DND-41 (cell line): ENCODE measurements around the gene DENND6B.
"Not testable (repeated sequence)": the region's sequence is repeated elsewhere in the genome, so short reads cannot be mapped to it uniquely, and the experiment has no call there.

Source experiments
- ATAC-seq: fragments of 200-7000 bp; cut with Tn5 transposase; 3 replicates; pipeline ENCODE4 v1.9.1; 2021; ENCODE audit warnings: low read depth; ENCODE audit not compliant: insufficient read depth
- DNase-seq: peaks from one replicate; pipeline ENCODE4 v3.0.0-alpha.2; 2020
- H2AFZ ChIP-seq: 2 replicates; pipeline ENCODE4 v1.6.0; 2012; ENCODE audit warnings: low read depth, low read length
- H3K27ac ChIP-seq: 2 replicates; pipeline ENCODE4 v1.5.1; 2012; ENCODE audit warnings: low read length, inconsistent platforms
- H3K27me3 ChIP-seq: fragments of 200-600 bp; sonication (generic); 2 replicates; pipeline ENCODE4 v1.6.0; 2012; ENCODE audit warnings: low read length, mild to moderate bottlenecking, inconsistent platforms; ENCODE audit not compliant: insufficient read depth, poor library complexity
- H3K36me3 ChIP-seq: 2 replicates; pipeline ENCODE4 v1.5.1; 2012; ENCODE audit warnings: low read length, inconsistent platforms; ENCODE audit not compliant: insufficient read depth
- H3K4me1 ChIP-seq: 2 replicates; pipeline ENCODE4 v1.5.1; 2012; ENCODE audit warnings: mild to moderate bottlenecking, low read length; ENCODE audit not compliant: insufficient read depth
- H3K4me2 ChIP-seq: 2 replicates; pipeline ENCODE4 v1.6.0; 2012; ENCODE audit warnings: mild to moderate bottlenecking, moderate library complexity, low read length, inconsistent platforms; ENCODE audit not compliant: insufficient read depth
- H3K4me3 ChIP-seq, 2 experiments: fragments of 200-600 bp in 1 of 2; shearing (Covaris generic) in 1 of 2; 2 replicates each; pipeline ENCODE4 v1.5.1; 2012 to 2016; ENCODE audit warnings: inconsistent platforms in 2 of 2, low read length in 2 of 2, mild to moderate bottlenecking in 2 of 2, low read depth in 1 of 2, moderate library complexity in 1 of 2
- H3K79me2 ChIP-seq: 2 replicates; pipeline ENCODE4 v1.6.0; 2012; ENCODE audit warnings: low read length, inconsistent platforms; ENCODE audit not compliant: insufficient read depth
- H3K9ac ChIP-seq: 2 replicates; pipeline ENCODE4 v1.6.0; 2012; ENCODE audit warnings: low read depth, mild to moderate bottlenecking, inconsistent platforms, low read length, moderate library complexity
- H3K9me3 ChIP-seq: 2 replicates; pipeline ENCODE4 v1.5.1; 2012; ENCODE audit warnings: low read length, moderate library complexity, mild to moderate bottlenecking, inconsistent platforms; ENCODE audit not compliant: insufficient read depth, severe bottlenecking
- H4K20me1 ChIP-seq: 2 replicates; pipeline ENCODE4 v1.6.0; 2012; ENCODE audit warnings: low read length; ENCODE audit not compliant: insufficient read depth
- EZH2 ChIP-seq: IDR thresholded peaks from 3 replicates; pipeline ENCODE4 v1.6.1; 2012; ENCODE audit warnings: borderline replicate concordance, low read depth, mild to moderate bottlenecking, moderate library complexity, low read length, inconsistent platforms; ENCODE audit not compliant: severe bottlenecking
- TF ChIP-seq, protein P1 (sequence below): IDR thresholded peaks from 2 replicates; pipeline ENCODE4 v1.5.1; 2012; ENCODE audit warnings: borderline replicate concordance, low read length, moderate library complexity, mild to moderate bottlenecking; ENCODE audit not compliant: poor library complexity, severe bottlenecking; ENCODE audit errors: extremely low read depth

The DENND6B gene

DNA sequence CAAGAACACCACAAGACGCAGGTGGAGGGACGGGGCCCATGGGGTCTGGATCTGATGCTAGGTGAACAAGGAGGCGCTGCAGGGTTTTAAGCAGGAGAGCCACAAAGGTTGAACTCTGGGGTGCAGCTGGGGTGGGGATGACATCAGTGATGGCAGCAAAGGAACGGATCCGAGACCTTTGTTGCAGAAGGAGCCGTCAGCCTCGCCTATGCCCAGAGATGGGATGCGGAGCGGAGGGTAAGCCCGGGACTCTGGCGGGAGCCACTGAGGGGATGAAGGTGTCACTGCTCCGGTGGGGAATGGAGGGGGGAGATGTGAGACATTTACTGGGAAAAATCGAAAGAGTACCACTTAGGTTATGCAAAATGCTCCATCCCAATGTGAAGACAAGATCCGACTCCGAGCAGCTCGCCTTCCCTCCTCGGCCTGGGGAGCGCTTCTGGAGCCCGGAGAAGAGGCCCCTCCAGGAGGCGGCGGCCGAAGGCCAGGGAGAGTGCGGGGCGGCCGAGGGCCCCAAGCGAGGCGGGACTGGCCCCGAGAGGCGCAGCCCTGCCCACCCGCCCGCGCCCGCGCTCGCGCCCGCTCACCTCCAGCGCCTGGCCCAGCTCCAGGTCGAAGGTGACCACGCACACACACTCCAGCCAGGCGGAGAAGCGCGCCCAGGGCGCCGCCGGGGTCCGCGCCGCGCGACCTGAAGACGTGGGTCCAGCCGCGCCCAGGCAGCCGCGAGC is 422 bp downstream of the DENND6B start:
- H3K9ac ChIP-seq = peak overlapping the region; percentile 59; the same call in 1 of the 2 replicates
- no peaks in the 10 kb centered on the region for H3K27me3 ChIP-seq
- TF ChIP-seq, protein P1, sequence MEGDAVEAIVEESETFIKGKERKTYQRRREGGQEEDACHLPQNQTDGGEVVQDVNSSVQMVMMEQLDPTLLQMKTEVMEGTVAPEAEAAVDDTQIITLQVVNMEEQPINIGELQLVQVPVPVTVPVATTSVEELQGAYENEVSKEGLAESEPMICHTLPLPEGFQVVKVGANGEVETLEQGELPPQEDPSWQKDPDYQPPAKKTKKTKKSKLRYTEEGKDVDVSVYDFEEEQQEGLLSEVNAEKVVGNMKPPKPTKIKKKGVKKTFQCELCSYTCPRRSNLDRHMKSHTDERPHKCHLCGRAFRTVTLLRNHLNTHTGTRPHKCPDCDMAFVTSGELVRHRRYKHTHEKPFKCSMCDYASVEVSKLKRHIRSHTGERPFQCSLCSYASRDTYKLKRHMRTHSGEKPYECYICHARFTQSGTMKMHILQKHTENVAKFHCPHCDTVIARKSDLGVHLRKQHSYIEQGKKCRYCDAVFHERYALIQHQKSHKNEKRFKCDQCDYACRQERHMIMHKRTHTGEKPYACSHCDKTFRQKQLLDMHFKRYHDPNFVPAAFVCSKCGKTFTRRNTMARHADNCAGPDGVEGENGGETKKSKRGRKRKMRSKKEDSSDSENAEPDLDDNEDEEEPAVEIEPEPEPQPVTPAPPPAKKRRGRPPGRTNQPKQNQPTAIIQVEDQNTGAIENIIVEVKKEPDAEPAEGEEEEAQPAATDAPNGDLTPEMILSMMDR = no peak
- no peak for TF ChIP-seq EZH2
- H3K27ac ChIP-seq = no peak overlapping the region
- ATAC-seq (0 out of 3 replicates have a peak, but pooled peaks have one; percentile 5), DNase-seq (no peak)
- no peaks in the 10 kb centered on the region for H3K9me3 ChIP-seq
- peaks cover 11% of the 10 kb centered on the region for H3K4me1 ChIP-seq
- peak overlapping the region; percentile 77 for H3K4me2 ChIP-seq
- no peaks in the 10 kb centered on the region for H3K36me3 ChIP-seq
- H4K20me1 ChIP-seq = no peaks in the 10 kb centered on the region
- H3K79me2 ChIP-seq = no peaks in the 10 kb centered on the region
- peak overlapping the region in 1 of 2 experiments; percentile 55; a peak in 2 of 4 replicates for H3K4me3 ChIP-seq
- peak overlapping the region; percentile 62; the same call in 1 of the 2 replicates for H2AFZ ChIP-seq

DNA sequence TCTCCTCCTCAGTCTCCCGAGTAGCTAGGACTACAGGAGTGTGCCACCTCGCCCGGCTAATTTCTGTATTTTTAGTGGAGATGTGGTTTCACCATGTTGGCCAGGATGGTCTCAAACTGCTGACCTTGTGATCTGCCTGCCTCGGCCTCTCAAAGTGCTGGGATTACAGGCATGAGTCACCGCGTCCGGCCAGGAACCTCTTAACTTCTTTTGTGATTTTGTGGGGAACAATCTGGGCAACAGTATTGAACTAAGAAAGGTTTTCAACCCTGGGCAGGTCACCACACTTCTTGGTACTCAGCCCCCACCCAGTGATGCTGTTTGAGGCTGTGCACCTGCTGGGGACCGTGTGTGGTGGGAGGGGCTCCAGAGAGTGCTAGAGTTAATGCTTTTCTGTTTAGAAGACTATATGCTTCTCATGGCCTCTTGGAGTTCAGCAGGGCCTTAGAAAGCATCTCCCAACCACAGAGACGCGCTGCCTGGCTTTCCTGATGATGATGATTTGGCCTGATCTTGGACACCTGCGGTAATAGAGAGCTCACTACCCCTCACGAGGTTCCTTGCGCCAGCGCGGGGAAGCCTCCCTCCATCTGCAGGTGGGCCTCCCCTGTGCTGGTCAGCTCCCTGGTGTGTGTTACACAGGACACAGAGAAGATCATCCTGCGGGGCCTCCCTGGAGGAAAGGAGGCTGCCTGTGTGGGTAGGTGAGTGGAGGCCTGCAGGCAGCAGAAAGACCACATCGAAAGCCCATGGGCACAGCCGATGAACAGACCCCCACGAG is 1.2 kb downstream of the DENND6B start:
- no peaks in the 10 kb centered on the region for H4K20me1 ChIP-seq
- H3K79me2 ChIP-seq = no peaks in the 10 kb centered on the region
- H3K9ac ChIP-seq = no peak overlapping the region
- H3K9me3 ChIP-seq = no peaks in the 10 kb centered on the region
- H3K36me3 ChIP-seq = no peaks in the 10 kb centered on the region
- no peak overlapping the region for H3K4me3 ChIP-seq
- H3K27me3 ChIP-seq = no peaks in the 10 kb centered on the region
- no peak overlapping the region for H3K27ac ChIP-seq
- DNase-seq (no peak), ATAC-seq (no peak)
- H3K4me2 ChIP-seq = no peak overlapping the region
- H2AFZ ChIP-seq = no peak overlapping the region
- peaks cover 11% of the 10 kb centered on the region for H3K4me1 ChIP-seq
- TF ChIP-seq, protein P1 = no peak
- no peak for TF ChIP-seq EZH2

DNA sequence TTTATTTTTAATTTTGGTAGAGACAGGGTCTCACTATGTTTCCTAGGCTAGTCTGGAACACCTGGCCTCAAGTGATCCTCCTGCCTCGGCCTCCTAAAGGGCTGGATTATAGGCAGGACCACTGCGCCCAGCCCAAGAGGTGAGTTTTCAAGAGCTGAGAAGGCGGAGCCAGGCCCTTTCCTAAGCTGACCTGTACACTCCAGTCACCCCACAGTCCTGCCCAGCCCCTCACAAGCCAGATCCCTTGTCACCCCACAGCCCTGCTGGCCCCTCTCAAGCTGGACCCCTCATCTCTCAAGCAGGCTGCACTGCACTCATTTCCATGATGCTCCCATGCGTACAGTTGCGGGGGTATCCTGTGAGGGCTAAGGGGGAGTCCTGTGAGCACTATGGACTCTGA is 2.9 kb downstream of the DENND6B start:
- Histone ChIP-seq H3K36me3 (no peaks in the 10 kb centered on the region), H3K9ac (no peak overlapping the region), H3K9me3 (no peaks in the 10 kb centered on the region), H3K4me2 (no peak overlapping the region), H3K4me3 (no peak overlapping the region), H3K79me2 (no peaks in the 10 kb centered on the region), H3K4me1 (peaks cover 11% of the 10 kb centered on the region), H2AFZ (no peak overlapping the region), H3K27me3 (no peaks in the 10 kb centered on the region), H4K20me1 (no peaks in the 10 kb centered on the region), H3K27ac (no peak overlapping the region)
- no peak for TF ChIP-seq EZH2
- ATAC-seq (no peak), DNase-seq (no peak)

DNA sequence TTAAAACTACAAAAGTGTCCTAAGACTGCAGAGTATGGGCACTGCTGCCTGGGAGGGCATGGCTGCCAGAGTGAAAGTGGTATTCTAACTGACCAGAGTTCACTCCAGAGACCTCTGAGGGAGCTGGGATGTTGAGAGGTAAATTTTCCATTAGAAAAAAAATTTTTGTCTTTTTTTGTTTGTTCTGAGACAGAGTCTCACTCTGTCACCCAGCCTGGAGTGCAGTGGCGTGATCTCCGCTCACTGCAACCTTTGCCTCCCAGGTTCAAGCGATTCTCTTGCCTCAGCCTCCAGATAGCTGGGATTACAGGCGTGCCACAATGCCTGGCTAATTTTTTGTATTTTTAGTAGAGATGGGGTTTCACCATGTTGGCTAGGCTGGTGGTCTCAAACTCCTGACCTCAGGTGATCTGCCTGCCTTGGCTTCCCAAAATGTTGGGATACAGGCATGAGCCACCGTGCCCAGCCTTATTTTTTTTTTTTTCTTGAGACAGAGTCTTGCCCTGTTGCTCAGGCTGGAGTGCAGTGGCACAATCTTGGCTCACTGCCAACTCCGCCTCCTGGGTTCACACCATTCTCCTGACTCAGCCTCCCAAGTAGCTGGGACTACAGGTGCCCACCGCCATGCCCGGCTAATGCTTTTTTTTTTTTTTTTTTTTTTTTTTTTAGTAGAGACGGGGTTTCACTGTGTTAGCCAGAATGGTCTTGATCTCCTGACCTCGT is 4.3 kb downstream of the DENND6B start:
- H3K4me3 ChIP-seq, H3K4me1 ChIP-seq, H3K4me2 ChIP-seq, H3K79me2 ChIP-seq, H3K36me3 ChIP-seq, H3K27me3 ChIP-seq, H3K27ac ChIP-seq, H4K20me1 ChIP-seq, DNase-seq, H2AFZ ChIP-seq, H3K9ac ChIP-seq, H3K9me3 ChIP-seq, ATAC-seq: not testable (repeated sequence)
